Activated naive CD8-positive, alpha-beta T cell treated with anti-CD3 and anti-CD28 coated beads, Interleukin-2, amount 50 U/mL, for 24 hours (primary cell): Measurements from ENCODE around the gene TFB1M.
"Not testable (repeated sequence)": the region's sequence is repeated elsewhere in the genome, so short reads cannot be mapped to it uniquely, and the experiment has no call there.

Experiments used
- ATAC-seq: fragments of 150-1000 bp; cut with Tn5 transposase; one replicate; pipeline ENCODE4 v1.10.0; 2021
- DNase-seq: peaks from one replicate; pipeline ENCODE4 v3.0.0; 2021
- H3K27ac Mint-ChIP-seq: one replicate; pipeline ENCODE4 v1.8.0; 2021; ENCODE audit warnings: mild to moderate bottlenecking, mixed read lengths
- H3K27me3 Mint-ChIP-seq: one replicate; pipeline ENCODE4 v1.8.0; 2021; ENCODE audit warnings: mixed read lengths
- H3K36me3 Mint-ChIP-seq: one replicate; pipeline ENCODE4 v1.8.0; 2021; ENCODE audit warnings: low read depth, mixed read lengths
- H3K4me1 Mint-ChIP-seq: one replicate; pipeline ENCODE4 v1.8.0; 2021; ENCODE audit warnings: mixed read lengths
- H3K4me3 Mint-ChIP-seq: one replicate; pipeline ENCODE4 v1.8.0; 2021; ENCODE audit warnings: mild to moderate bottlenecking, moderate library complexity, mixed read lengths
- H3K9me3 Mint-ChIP-seq: one replicate; pipeline ENCODE4 v1.8.0; 2021; ENCODE audit warnings: mixed read lengths

Gene TFB1M

GRCh38 chr6:155339929-155340328 is 25.6 kb upstream of the TFB1M start:
- Mint-ChIP-seq H3K9me3 (peaks cover 26% of the 10 kb centered on the region), H3K4me1 (peaks cover 37% of the 10 kb centered on the region)
- not testable (repeated sequence) for ATAC-seq, H3K27ac Mint-ChIP-seq, H3K27me3 Mint-ChIP-seq, H3K36me3 Mint-ChIP-seq, DNase-seq, H3K4me3 Mint-ChIP-seq

DNA sequence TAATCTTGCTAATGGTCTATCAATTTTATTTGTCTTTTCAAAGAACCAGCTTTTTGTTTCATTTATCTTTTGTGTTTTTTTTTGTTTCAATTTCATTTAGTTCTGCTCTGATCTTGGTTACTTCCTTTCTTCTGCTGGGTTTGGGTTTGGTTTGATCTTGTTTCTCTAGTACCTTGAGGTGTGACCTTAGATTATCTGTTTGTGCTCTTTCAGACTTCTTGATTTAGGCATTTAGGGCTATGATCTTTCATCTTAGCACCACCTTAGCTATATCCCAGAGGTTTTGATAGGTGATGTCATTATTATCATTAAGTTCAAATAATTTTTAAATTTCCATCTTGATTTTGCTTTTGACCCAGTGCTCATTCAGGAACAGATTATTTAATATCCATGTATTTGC is 24.0 kb upstream of the TFB1M start:
- peak overlapping the region; percentile 6 for H3K27ac Mint-ChIP-seq
- peaks cover 47% of the 10 kb centered on the region for H3K4me1 Mint-ChIP-seq
- not testable (repeated sequence) for H3K27me3 Mint-ChIP-seq, DNase-seq, H3K36me3 Mint-ChIP-seq, H3K4me3 Mint-ChIP-seq, ATAC-seq
- peaks cover 26% of the 10 kb centered on the region for H3K9me3 Mint-ChIP-seq

- Mint-ChIP-seq H3K4me1 (peaks cover 42% of the 10 kb centered on the region), H3K27me3 (no peaks in the 10 kb centered on the region), H3K27ac (no peak overlapping the region), H3K9me3 (peaks cover 21% of the 10 kb centered on the region), H3K4me3 (no peak overlapping the region), H3K36me3 (peaks cover 6% of the 10 kb centered on the region)
- no peak for DNase-seq
- ATAC-seq: no peak
These were observed 21.0 kb upstream of the TFB1M start for GRCh38 chr6:155335265-155335664.

DNA sequence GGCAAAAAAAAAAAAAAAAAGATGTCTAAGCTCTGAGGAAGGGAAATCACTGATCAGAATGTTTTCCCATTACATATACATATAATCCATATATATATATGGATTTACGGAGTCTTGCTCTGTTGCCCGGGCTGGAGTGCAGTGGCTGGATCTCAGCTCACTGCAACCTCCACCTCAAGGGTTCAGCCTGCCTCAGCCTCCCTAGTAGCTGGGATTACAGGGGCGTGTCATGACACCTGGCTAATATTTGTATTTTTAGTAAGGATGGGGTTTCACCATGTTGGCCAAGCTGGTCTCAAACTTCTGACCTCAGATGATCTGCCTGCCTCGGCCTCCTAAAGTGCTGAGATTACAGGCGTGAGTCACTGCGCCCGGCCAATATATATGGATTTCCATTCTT is 19.8 kb upstream of the TFB1M start:
- Mint-ChIP-seq H3K4me3 (peak overlapping the region; percentile 23), H3K9me3 (peaks cover 18% of the 10 kb centered on the region), H3K4me1 (peaks cover 38% of the 10 kb centered on the region)
- ATAC-seq, H3K27ac Mint-ChIP-seq, H3K27me3 Mint-ChIP-seq, DNase-seq, H3K36me3 Mint-ChIP-seq: not testable (repeated sequence)

- Mint-ChIP-seq H3K4me1 (peaks cover 35% of the 10 kb centered on the region), H3K4me3 (peak overlapping the region; percentile 23), H3K27ac (peak overlapping the region; percentile 43), H3K36me3 (peaks cover 2% of the 10 kb centered on the region), H3K27me3 (no peaks in the 10 kb centered on the region), H3K9me3 (peaks cover 18% of the 10 kb centered on the region)
- ATAC-seq: peak; percentile 92
- DNase-seq: peak; percentile 18
These were observed 19.1 kb upstream of the TFB1M start for GRCh38 chr6:155333414-155333813.

DNA sequence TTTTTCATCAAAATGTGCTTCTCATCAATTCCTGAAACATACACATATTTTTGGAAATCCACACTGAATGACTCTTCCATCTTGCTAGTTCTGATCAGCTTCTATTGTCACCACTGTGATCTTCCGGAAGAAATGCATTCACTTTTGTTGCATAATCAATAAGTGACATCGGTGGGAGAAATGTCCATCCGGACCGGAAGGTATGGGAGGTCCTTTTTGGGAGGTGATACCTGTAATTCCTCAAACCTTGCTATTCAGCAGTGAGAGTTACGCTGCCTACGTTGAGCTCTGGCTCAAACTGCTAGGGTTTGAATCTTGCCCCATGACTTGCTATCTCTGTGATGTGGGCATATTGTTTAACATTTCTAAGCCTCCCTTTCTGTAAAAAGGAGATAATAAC is 16.6 kb upstream of the TFB1M start:
- Mint-ChIP-seq H3K4me1 (peaks cover 36% of the 10 kb centered on the region), H3K9me3 (peaks cover 8% of the 10 kb centered on the region), H3K36me3 (no peaks in the 10 kb centered on the region), H3K4me3 (no peak overlapping the region), H3K27ac (no peak overlapping the region), H3K27me3 (no peaks in the 10 kb centered on the region)
- no peak for DNase-seq
- no peak for ATAC-seq

GRCh38 chr6:155330133-155330734 is 15.9 kb upstream of the TFB1M start:
- ATAC-seq (no peak), DNase-seq (no peak)
- Mint-ChIP-seq H3K9me3 (peaks cover 2% of the 10 kb centered on the region), H3K4me1 (peaks cover 36% of the 10 kb centered on the region), H3K36me3 (no peaks in the 10 kb centered on the region), H3K27ac (no peak overlapping the region), H3K4me3 (no peak overlapping the region), H3K27me3 (no peaks in the 10 kb centered on the region)

GRCh38 chr6:155329460-155330132 is 15.3 kb upstream of the TFB1M start:
- Mint-ChIP-seq H3K4me1 (peaks cover 36% of the 10 kb centered on the region), H3K36me3 (no peaks in the 10 kb centered on the region), H3K9me3 (no peaks in the 10 kb centered on the region), H3K27me3 (no peaks in the 10 kb centered on the region), H3K27ac (no peak overlapping the region), H3K4me3 (no peak overlapping the region)
- ATAC-seq (no peak), DNase-seq (no peak)

- H3K4me3 Mint-ChIP-seq: no peak overlapping the region
- no peaks in the 10 kb centered on the region for H3K9me3 Mint-ChIP-seq
- H3K4me1 Mint-ChIP-seq: peaks cover 31% of the 10 kb centered on the region
- no peak overlapping the region for H3K27ac Mint-ChIP-seq
- no peaks in the 10 kb centered on the region for H3K36me3 Mint-ChIP-seq
- DNase-seq (no peak), ATAC-seq (no peak)
- no peaks in the 10 kb centered on the region for H3K27me3 Mint-ChIP-seq
These were observed 14.5 kb upstream of the TFB1M start for GRCh38 chr6:155328539-155329459.

DNA sequence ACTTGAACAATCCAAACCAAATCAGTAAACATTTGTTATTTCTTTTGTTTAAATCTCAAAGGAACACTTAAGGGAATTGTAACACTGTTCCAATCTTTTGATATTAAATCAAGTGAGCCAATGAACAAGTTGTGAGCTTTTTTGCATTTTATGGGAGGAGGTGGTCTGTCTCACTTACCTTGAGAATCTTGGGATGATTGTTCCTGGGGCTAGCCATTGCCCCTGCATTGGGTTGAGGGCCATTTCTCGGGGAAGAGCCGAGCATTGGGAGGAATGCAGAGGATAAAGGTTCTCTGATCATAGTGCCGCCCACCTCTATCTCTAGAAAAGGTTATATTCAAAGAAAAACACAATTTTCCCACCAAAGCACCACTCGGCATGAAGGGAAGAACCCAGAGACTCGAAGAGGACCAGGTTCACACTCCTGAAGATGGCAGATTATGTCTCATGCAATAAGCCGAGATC is 13.8 kb upstream of the TFB1M start:
- H3K36me3 Mint-ChIP-seq: no peaks in the 10 kb centered on the region
- no peaks in the 10 kb centered on the region for H3K27me3 Mint-ChIP-seq
- H3K27ac Mint-ChIP-seq: no peak overlapping the region
- no peak overlapping the region for H3K4me3 Mint-ChIP-seq
- DNase-seq (no peak), ATAC-seq (no peak)
- no peaks in the 10 kb centered on the region for H3K9me3 Mint-ChIP-seq
- peaks cover 25% of the 10 kb centered on the region for H3K4me1 Mint-ChIP-seq

DNA sequence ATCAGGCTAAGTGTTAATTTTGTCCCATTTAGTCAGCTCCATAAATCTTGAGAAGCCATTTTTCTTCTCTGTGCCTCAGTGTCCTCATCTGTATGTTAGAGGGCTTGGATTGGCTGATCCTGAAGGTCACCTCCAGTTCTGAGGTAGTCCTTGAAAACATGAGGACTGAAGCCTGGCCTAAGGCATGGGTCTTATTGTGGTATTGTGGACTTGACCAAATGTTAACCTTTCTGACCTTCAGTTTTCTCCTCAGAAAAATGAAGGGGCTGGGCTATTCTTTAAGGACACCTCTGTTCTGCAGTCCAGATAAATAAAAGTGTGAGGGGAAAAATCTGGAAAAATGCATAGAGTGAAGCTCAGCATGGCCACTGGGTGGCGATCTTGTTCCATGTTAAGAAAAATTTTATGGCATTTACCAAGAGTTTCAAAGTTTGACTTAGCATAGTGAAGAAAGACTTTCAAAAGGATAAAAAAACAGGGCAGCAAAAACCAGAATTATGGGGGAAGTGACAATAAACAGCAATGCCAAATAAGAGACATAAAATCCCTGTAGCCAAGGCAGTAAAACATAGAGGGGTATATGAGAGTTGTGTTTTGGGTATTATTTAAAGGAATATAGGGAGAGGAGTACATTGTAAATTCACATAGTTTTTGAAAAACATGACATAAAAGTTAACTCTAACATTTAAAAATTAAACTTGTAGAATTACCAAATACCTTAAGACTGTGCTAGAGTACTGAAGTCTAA is 13.2 kb upstream of the TFB1M start:
- H3K27ac Mint-ChIP-seq: no peak overlapping the region
- H3K27me3 Mint-ChIP-seq: no peaks in the 10 kb centered on the region
- H3K36me3 Mint-ChIP-seq: no peaks in the 10 kb centered on the region
- no peak overlapping the region for H3K4me3 Mint-ChIP-seq
- ATAC-seq: peak; percentile 54
- no peaks in the 10 kb centered on the region for H3K9me3 Mint-ChIP-seq
- peaks cover 22% of the 10 kb centered on the region for H3K4me1 Mint-ChIP-seq
- peak; percentile 70 for DNase-seq

DNA sequence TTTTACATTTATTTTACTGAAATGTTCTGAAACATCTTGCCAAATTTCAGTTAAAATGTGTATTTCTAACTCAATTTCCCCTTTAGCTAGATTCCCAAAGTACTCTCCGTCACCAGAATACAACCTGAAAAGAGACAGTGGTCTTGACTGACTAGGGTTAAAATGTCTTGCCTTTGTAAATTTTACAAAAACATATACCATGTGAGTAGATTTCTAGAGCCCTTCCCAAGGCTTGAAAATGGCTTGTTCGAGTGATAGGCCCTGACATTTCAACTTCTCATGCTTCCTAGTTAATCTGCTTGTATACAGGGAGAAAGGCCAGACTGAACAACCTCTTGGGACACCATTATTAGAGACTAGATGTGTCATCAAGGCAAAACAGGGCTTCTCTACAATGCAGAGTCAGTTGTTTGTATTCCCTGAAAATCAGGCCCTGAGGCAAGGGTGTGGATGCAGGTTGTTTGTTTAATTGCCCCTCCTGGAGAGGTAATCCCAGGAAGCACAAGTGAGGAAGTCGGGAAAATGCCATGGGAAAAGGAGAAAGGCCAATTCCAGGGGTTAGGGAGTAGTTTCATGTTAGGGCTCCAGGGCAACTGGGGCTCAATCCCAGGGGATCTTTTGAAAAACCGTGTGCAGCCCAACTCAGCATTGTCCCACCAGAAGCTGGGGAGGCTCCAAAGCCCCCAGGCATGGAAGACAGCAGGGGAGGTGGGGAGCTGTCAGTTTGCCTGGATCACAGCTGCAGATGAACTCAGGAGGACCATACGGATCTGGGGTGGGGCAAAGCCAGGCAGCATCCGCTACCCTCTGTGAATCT is 11.6 kb upstream of the TFB1M start:
- H3K27ac Mint-ChIP-seq: no peak overlapping the region

GRCh38 chr6:155324993-155325392 is 10.7 kb upstream of the TFB1M start:
- Mint-ChIP-seq H3K27me3 (no peaks in the 10 kb centered on the region), H3K4me3 (no peak overlapping the region)
- DNase-seq: no peak

More for the DNA sequence above, 11.6 kb upstream of the TFB1M start:
- Mint-ChIP-seq H3K4me3 (no peak overlapping the region), H3K36me3 (no peaks in the 10 kb centered on the region), H3K27me3 (no peaks in the 10 kb centered on the region), H3K4me1 (peaks cover 22% of the 10 kb centered on the region), H3K9me3 (no peaks in the 10 kb centered on the region)
- DNase-seq (no peak), ATAC-seq (no peak)

More at GRCh38 chr6:155324993-155325392, 10.7 kb upstream of the TFB1M start:
- Mint-ChIP-seq H3K27ac (no peak overlapping the region), H3K4me1 (peaks cover 16% of the 10 kb centered on the region), H3K36me3 (no peaks in the 10 kb centered on the region), H3K9me3 (no peaks in the 10 kb centered on the region)
- ATAC-seq: no peak
